GM12878 (cell line): ENCODE results near the gene DGKI. TPM values are rescaled to one million over a fixed set of nuclear protein-coding genes. Genes with fewer than 3 reads are reported as not detected.

Source experiments
- ATAC-seq: fragments of 200-7000 bp; cut with Tn5 transposase; 3 replicates; pipeline ENCODE4 v1.9.1; 2020; ENCODE audit warnings: mild to moderate bottlenecking, moderate library complexity
- BruUV-seq: library from RNA; stranded (reverse); fragments of 400-500 nt; replicated peaks from 2 replicates; lab custom pipeline; 2021; lab: Mats Ljungman, UMichigan
- CTCF ChIA-PET: fragments of 300-600 bp; sonication (Branson Sonifier 250); formaldehyde crosslinking; extraction: SDS; loops from one replicate; lab custom pipeline; 2021; ENCODE audit warnings: inconsistent platforms; lab: Yijun Ruan, JAX
- POLR2A ChIA-PET: fragments of 350-600 bp; formaldehyde crosslinking; extraction: SDS; loops from one replicate; lab custom pipeline; 2021; ENCODE audit warnings: inconsistent platforms; lab: Charles Lee
- RAD21 ChIA-PET: fragments of 300-600 bp; sonication (Branson Sonifier 250); formaldehyde crosslinking; loops from one replicate; lab custom pipeline; 2023; ENCODE audit warnings: antibody characterized with exemption; ENCODE audit not compliant: unreplicated experiment; lab: Charles Lee
- SMC1A ChIA-PET: fragments of 300-600 bp; sonication (Branson Sonifier 250); formaldehyde crosslinking; loops from one replicate; lab custom pipeline; 2023; ENCODE audit not compliant: unreplicated experiment, uncharacterized antibody; lab: Charles Lee
- DNase-seq: peaks from one replicate; pipeline ENCODE4 v3.0.0-alpha.2; 2011; ENCODE audit warnings: low read depth, low spot score
- FAIRE-seq: peaks from 3 replicates; lab custom pipeline; 2011; peaks lifted over from hg19 to GRCh38; lab: Jason Lieb, UNC
- H2AFZ ChIP-seq: 2 replicates; pipeline ENCODE4 v1.6.0; 2011; ENCODE audit warnings: low read depth, low read length, control low read depth; ENCODE audit not compliant: control insufficient read depth
- H3K27ac ChIP-seq: 2 replicates; pipeline ENCODE4 v1.5.1; 2011; ENCODE audit warnings: control low read depth; ENCODE audit not compliant: control insufficient read depth, insufficient read depth
- H3K27me3 ChIP-seq, 2 experiments: replicated peaks in 1 of 2; 2 replicates each; pipeline versions ENCODE4 v1.6.0 to v1.6.1; 2011; ENCODE audit warnings: low read length in 1 of 2; ENCODE audit not compliant: control insufficient read depth in 2 of 2, insufficient read depth in 2 of 2
- H3K36me3 ChIP-seq, 2 experiments: 2 replicates each; pipeline ENCODE4 v1.5.1; 2011; ENCODE audit warnings: low read length in 1 of 2; ENCODE audit not compliant: control insufficient read depth in 2 of 2, insufficient read depth in 2 of 2
- H3K4me1 ChIP-seq: 2 replicates; pipeline ENCODE4 v1.6.1; 2011; ENCODE audit warnings: mild to moderate bottlenecking, low read length, moderate library complexity, mixed read lengths; ENCODE audit not compliant: control insufficient read depth, insufficient read depth
- H3K4me2 ChIP-seq: 2 replicates; pipeline ENCODE4 v1.6.0; 2011; ENCODE audit warnings: control low read depth; ENCODE audit not compliant: control insufficient read depth, insufficient read depth
- H3K4me3 ChIP-seq: fragments of 200-600 bp; sonication (generic); 2 replicates; pipeline ENCODE4 v1.5.1; 2016
- H3K79me2 ChIP-seq: 2 replicates; pipeline ENCODE4 v1.6.0; 2011; ENCODE audit warnings: low read length; ENCODE audit not compliant: control insufficient read depth, insufficient read depth
- H3K9ac ChIP-seq: 2 replicates; pipeline ENCODE4 v1.8.0; 2011; ENCODE audit warnings: low read length, control low read depth, mixed read lengths; ENCODE audit not compliant: control insufficient read depth, insufficient read depth
- H3K9me3 ChIP-seq: replicated peaks from 3 replicates; pipeline ENCODE4 v1.5.1; 2011; ENCODE audit warnings: mild to moderate bottlenecking, low read length; ENCODE audit not compliant: control insufficient read depth, insufficient read depth
- H4K20me1 ChIP-seq: 2 replicates; pipeline ENCODE4 v1.6.0; 2011; ENCODE audit not compliant: control insufficient read depth, insufficient read depth
- DPF2 ChIP-seq: fragments of 450-650 bp; IDR thresholded peaks from 2 replicates; pipeline ENCODE4 v1.6.1; 2017; ENCODE audit warnings: mild to moderate bottlenecking
- IRF3 ChIP-seq: fragments of 450-650 bp; IDR thresholded peaks from 2 replicates; pipeline ENCODE4 v1.6.1; 2014; ENCODE audit warnings: mild to moderate bottlenecking
- MTA2 ChIP-seq: fragments of 450-650 bp; IDR thresholded peaks from 2 replicates; pipeline ENCODE4 v1.6.1; 2016; ENCODE audit warnings: low read depth, mild to moderate bottlenecking, moderate library complexity
- NFIC ChIP-seq: IDR thresholded peaks from 2 replicates; pipeline ENCODE4 v1.6.1; 2012; ENCODE audit warnings: low read depth, mild to moderate bottlenecking, inconsistent platforms, low read length, moderate library complexity
- PML ChIP-seq: IDR thresholded peaks from 2 replicates; pipeline ENCODE4 v1.6.1; 2012; ENCODE audit warnings: low read length, inconsistent platforms
- SUPT20H ChIP-seq: IDR thresholded peaks from 2 replicates; pipeline ENCODE4 v1.6.1; 2011; ENCODE audit warnings: low read depth, mild to moderate bottlenecking, low read length, moderate library complexity, borderline replicate concordance; ENCODE audit not compliant: control insufficient read depth
- TBL1XR1 ChIP-seq: IDR thresholded peaks from 2 replicates; pipeline ENCODE4 v1.6.1; 2012; ENCODE audit warnings: low read depth, low read length, improper control_type of control experiment
- WGBS: methylation state at CpG from one replicate; pipeline ENCODE4 v1.1.6; 2016; ENCODE audit warnings: low lambda C conversion rate; ENCODE audit not compliant: insufficient replicate concordance, insufficient coverage; ENCODE audit errors: missing lambda C conversion rate; 5-methylcytosine and 5-hydroxymethylcytosine counted together
- in situ Hi-C: fragments of 300-500 bp; cut with MboI; formaldehyde crosslinking; loops from 9 replicates; pipeline ENCODE4 v1.14.3; 2018; ENCODE audit warnings: mixed read lengths
- intact Hi-C: fragments of 100-400 bp; cut with micrococcal nuclease; formaldehyde crosslinking; loops from one replicate; pipeline ENCODE4 v1.14.2; 2022; ENCODE audit not compliant: unreplicated experiment
- polyA plus RNA-seq, 11 experiments: library from polyadenylated mRNA; depleted of rRNA in 4 of 11; unstranded in 6 of 11; stranded (reverse) in 5 of 11; fragments of >200 nt; fragmentation: Nextera tagmentation in 4 of 11; fragmentation: Illumina TruSeq in 1 of 11; extraction: Ambion mirVana in 4 of 11; extraction: Trizol in 1 of 11; gene quantifications; 1 replicate in 1 of 11; 2 replicates in 10 of 11; pipeline versions ENCODE4 v1.2.1 to v1.2.3, GENCODE V29; 2011 to 2016; ENCODE audit warnings: inconsistent platforms in 2 of 11, missing spikeins in 2 of 11, low read depth in 1 of 11
- total RNA-seq, 4 experiments: library from RNA; depleted of rRNA in 3 of 4; stranded (reverse); fragments of >200 nt in 3 of 4; fragmentation: Illumina TruSeq in 1 of 4; extraction: Trizol in 1 of 4; gene quantifications; 2 replicates each; pipeline versions ENCODE4 v1.2.1 to v1.2.3, GENCODE V29; 2013 to 2021

The DGKI gene
- total and polyA plus RNA-seq, 10 of the 15 experiments (the other 5 are each of a cell fraction or from before 2014, with no cell fraction given): 10.4 to 37.1 (median 22.1) TPM

GRCh38 chr7:137360087-137360679 is 486.6 kb downstream of the DGKI start:
- no peak overlapping the region for H3K4me2 ChIP-seq
- CTCF ChIA-PET: no interaction called here
- SMC1A ChIA-PET: no interaction called here
- no peaks in the 10 kb centered on the region for H4K20me1 ChIP-seq
- H3K9me3 ChIP-seq: no peaks in the 10 kb centered on the region; the same call in 2 of the 3 replicates
- H3K4me1 ChIP-seq: no peaks in the 10 kb centered on the region
- no peak overlapping the region for H3K9ac ChIP-seq
- no peak for DNase-seq
- TF ChIP-seq IRF3 (no peak), SUPT20H (no peak), DPF2 (no peak), NFIC (no peak), TBL1XR1 (no peak)
- TF ChIP-seq, all 136 proteins: peak for 0
- no peak overlapping the region for H2AFZ ChIP-seq
- no peaks in the 10 kb centered on the region for H3K79me2 ChIP-seq
- ATAC-seq: no peak
- H3K27me3 ChIP-seq: no peaks in the 10 kb centered on the region
- no TSS peak for BruUV-seq
- H3K27ac ChIP-seq: no peak overlapping the region
- no peak for FAIRE-seq
- H3K4me3 ChIP-seq: no peak overlapping the region
- WGBS: 0% methylated on average over 1 of the region's 1 CpG
- intact Hi-C loops: no loop called here
- ChIA-PET RAD21 (no interaction called here), POLR2A (no interaction called here)
- H3K36me3 ChIP-seq: no peaks in the 10 kb centered on the region
- in situ Hi-C loops: no loop called here

- intact Hi-C loops: no loop called here
- CTCF ChIA-PET: interaction anchor here (0.8 kb wide), 1 partner anchor 96 kb away, joined by 3 read pairs; no protein-coding TSS in a partner anchor
- POLR2A ChIA-PET: no interaction called here
- FAIRE-seq (no peak), ATAC-seq (no peak), DNase-seq (no peak)
- Histone ChIP-seq H3K4me3 (no peak overlapping the region), H3K4me1 (no peaks in the 10 kb centered on the region), H3K9me3 (no peaks in the 10 kb centered on the region), H3K27me3 (no peaks in the 10 kb centered on the region), H2AFZ (no peak overlapping the region), H4K20me1 (no peaks in the 10 kb centered on the region), H3K9ac (no peak overlapping the region), H3K36me3 (no peaks in the 10 kb centered on the region), H3K79me2 (no peaks in the 10 kb centered on the region), H3K27ac (no peak overlapping the region), H3K4me2 (no peak overlapping the region)
- no peak for TF ChIP-seq MTA2
- TF ChIP-seq PML: no peak
- BruUV-seq: no TSS peak
- in situ Hi-C loops: no loop called here
- RAD21 ChIA-PET: no interaction called here
- SMC1A ChIA-PET: no interaction called here
These were observed 491.8 kb downstream of the DGKI start for GRCh38 chr7:137354961-137355360.
